Midbrain (tissue), 1 donor: ENCODE data around the gene KLHDC3.
"Not testable (repeated sequence)": the region's sequence is repeated elsewhere in the genome, so short reads cannot be mapped to it uniquely, and the experiment has no call there.

ENCODE experiments used
- DNase-seq: peaks from one replicate; lab custom pipeline; 2025; lab: John Stamatoyannopoulos, UW

KLHDC3 gene

DNA sequence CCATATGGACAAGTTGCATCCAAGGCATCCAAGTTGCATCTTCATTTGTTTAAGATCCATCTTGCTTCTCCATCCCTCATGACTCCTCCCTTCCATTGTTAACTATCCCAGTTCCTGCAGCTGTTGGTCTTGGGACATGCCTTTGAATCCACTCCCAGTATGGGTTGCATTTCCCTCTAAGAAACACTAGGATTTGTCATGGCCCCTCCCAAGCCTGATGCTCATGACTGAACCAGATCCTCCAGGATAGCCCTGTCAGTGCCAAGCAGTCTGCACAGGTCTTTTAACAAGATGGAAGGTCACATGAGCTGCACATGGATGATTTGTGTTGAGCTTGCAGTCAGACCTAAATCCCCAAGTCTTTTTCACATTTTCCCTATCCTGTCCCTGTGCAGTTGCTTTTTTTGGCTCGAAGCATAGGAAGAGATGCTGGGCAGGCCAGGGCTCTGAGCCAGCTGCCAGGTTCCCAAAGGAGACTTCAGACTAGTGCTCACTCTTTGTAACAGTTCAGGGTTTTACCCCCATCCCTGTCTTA, 25.5 kb upstream of the KLHDC3 start:
- no peak for DNase-seq

GRCh38 chr6:42989923-42990322, 24.1 kb upstream of the KLHDC3 start:
- no peak for DNase-seq

- DNase-seq, result no peak
Measured at GRCh38 chr6:42993445-42993844, 20.6 kb upstream of the KLHDC3 start.

- DNase-seq, result no peak
Measured at GRCh38 chr6:42996513-42996912, 17.5 kb upstream of the KLHDC3 start.

- DNase-seq, result not testable (repeated sequence)
Measured at GRCh38 chr6:42998205-42998604, 15.8 kb upstream of the KLHDC3 start.

GRCh38 chr6:43001843-43002242, 12.2 kb upstream of the KLHDC3 start:
- DNase-seq, result no peak

DNA sequence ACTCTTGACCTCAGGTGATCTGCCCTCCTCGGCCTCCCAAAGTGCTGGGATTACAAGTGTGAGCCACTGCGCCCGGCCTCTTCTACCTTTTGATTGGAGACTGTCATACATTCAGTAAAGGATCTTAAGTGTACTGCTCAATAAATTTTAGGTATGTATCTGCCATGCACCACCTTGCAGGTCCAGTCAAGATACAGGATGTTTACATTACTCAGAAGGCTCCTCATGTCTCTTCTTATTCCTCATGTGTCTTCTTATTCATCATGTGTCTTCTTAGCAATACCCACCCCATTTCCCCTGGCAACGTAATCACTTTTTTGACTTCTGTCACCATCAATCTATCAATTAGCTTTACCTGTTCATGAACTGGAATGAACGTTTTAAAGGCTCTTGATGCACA, 8.2 kb upstream of the KLHDC3 start:
- no peak for DNase-seq

DNA sequence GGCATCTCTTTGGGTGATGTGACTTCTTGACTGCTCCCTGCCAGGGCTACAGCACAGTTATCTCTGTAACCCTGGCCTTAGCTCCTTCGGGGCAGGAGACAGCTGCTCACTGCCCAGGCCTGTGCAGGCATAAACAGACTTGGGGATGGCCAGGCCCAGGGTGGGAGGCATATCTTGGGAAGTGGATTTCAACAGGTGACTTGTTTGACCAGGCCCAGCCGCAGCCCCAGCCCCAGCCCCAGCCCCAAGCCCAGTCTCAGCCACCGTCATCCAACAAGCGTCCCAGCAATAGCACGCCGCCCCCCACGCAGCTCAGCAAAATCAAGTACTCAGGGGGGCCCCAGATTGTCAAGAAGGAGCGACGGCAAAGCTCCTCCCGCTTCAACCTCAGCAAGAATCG, 7.8 kb upstream of the KLHDC3 start:
- DNase-seq, result no peak

- no peak for DNase-seq
Measured at GRCh38 chr6:43007126-43007525, 6.9 kb upstream of the KLHDC3 start.

- peak; percentile 3 for DNase-seq
Measured at GRCh38 chr6:43009124-43009523, 4.9 kb upstream of the KLHDC3 start.

DNA sequence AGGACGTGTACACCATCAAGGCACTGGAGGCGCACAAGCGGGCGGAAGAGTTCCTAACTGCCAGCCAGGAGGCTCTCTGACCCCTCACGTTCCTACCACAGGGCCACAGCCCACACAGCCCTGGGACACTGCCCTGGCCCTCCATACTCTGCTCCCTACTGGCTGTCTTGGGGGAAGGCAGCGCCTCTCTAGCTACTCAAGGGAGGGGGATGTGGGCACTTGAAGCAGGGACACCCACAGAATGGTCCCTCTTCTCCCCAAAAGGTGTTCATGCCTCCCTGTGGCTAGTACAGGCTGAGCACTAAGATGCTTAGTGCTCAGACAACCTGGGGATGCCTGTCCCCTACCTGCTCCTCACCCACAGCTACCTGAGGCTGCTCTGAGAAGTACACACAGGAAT, 2.8 kb upstream of the KLHDC3 start:
- DNase-seq, result no peak

- DNase-seq, result no peak
Measured at GRCh38 chr6:43012364-43012763, 1.7 kb upstream of the KLHDC3 start.

GRCh38 chr6:43013097-43013842, 779 bp upstream of the KLHDC3 start:
- DNase-seq, result peak; percentile 42

DNA sequence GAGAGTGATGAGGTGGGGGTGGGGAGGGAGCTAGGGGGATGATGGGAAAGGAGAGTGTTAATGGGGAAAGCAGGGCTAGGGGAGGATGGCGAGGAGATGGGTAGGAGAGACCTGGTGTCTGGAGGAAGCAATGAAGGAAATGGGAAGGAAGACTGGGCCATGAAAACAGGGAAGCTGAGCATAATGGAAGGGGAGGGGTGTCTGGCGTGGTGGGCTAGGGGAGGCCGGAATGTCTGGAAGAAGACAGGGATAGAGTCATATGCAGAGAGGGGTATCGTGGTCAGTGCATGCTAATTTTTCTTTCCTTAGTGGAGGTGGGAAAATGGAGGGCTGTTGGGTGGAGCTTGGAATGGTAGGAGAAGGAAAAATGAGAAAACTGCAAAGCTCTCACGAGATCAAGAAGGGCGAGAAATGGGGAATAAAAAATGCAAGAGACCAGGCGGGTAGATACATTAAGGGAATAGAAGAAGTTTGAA, 423 bp downstream of the KLHDC3 start:
- no peak for DNase-seq

DNA sequence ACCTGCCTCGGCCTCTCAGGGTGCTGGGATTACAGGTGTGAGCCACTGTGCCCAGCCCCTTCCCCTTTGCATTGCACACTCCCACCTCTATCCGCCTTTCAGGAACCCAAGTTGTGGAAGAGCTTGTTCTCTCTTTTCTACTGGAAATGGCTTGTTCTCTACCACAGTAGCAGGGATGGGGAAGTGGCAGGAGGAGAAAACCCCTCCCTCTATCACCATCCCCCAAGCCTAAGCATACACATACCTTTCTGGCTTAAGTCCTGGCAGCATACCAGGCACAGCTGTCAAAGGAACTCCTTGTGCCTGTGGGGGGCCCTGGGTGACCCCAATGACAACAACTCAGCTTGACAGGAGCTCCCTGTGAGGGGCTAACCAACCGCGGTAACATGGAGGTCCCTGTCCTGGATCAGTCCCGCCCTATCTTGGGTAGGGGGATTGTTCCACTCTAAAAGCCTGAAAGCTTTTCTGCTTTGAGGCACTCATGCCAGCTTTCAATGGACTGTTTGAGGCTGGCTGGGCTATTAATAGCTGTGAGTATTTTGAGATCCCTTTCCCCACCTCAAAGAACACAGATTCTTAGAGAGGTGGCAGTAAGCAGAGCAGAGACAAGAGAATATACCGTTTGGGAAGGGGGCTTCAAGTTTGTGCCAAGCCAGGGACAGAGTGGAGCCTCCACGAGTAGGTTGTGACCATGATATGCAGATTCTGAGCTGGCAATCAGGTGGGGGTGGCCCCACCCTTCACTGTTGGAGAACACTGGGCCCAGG, 2.3 kb downstream of the KLHDC3 start:
- no peak for DNase-seq

DNA sequence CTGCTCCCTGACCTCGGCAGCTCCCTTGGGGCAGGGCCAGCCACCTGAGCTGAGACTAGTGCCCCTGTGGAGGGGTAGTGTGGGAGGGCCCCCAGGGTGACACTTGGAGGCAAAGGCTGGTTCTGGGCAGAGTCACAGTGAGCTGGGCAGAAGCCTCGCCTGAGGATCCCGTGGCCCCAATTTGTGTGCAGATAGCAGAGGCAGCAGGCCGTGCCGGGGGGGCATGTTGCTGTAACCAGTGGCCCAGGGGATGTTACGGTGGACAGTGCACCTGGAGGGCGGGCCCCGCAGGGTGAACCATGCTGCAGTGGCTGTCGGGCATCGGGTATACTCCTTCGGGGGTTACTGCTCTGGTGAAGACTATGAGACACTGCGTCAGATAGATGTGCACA, 2.9 kb downstream of the KLHDC3 start:
- DNase-seq, result no peak

- DNase-seq, result no peak
Measured at GRCh38 chr6:43019152-43019551, 5.1 kb downstream of the KLHDC3 start.

DNA sequence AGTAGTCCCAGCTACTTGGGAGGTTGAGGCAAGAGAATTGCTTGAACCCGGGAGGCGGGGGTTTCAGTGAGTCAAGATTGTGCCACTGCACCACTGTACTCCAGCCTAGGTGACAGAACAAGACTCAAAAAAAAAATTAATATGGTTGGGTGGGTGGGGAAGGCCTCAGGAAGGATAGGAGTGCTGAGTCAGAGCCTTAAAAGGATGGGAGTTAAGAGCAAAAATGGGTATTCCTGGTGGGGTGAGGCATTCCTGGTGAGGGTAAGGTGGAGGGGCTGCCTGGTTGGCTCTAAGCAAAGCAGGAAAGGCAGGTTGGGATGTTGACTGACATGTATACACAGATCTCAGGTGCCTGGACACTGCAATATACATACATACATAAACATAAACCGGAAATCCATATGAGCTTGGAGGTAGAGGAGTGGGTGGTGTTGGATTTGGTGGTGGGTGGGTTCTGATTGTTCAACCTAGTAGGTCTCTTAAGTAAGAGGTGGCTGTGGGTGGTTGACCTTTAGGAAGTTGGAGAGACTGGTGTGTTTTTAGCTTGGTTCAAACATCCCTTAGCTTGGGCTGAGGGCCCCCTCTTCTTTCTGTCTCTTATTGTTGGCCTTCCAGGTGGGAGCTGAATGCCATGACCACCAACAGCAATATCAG, 6.1 kb downstream of the KLHDC3 start:
- no peak for DNase-seq

DNA sequence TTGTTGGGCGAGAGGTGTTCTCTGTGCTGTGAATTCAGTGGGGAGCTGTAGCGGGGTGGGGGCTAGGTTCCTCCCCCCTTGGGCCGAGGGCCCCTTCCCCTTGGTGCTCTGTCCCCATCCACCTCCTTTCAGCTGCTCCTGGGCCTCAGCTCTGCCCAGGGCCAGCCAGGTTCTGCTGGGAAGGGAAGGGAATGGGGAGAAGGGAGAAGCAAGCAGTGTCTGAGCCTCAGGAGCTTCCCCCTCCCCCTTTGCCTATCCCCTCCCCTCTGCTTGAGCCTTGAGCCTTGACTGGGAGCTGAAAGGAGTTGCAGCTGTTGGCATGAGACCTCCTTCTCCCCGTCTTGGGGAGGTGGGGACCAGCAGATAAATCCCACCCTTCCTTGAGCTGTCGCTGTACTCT, 6.8 kb downstream of the KLHDC3 start:
- no peak for DNase-seq

- peak; percentile 76 for DNase-seq
Measured at GRCh38 chr6:43021270-43022047, 7.4 kb downstream of the KLHDC3 start, which contains the start of gene RRP36. RRP36 (plus strand) TSS chr6:43021623; CDS start chr6:43021655, 32 bp downstream.

- no peak for DNase-seq
Measured at GRCh38 chr6:43024436-43024835, 10.4 kb downstream of the KLHDC3 start.

DNA sequence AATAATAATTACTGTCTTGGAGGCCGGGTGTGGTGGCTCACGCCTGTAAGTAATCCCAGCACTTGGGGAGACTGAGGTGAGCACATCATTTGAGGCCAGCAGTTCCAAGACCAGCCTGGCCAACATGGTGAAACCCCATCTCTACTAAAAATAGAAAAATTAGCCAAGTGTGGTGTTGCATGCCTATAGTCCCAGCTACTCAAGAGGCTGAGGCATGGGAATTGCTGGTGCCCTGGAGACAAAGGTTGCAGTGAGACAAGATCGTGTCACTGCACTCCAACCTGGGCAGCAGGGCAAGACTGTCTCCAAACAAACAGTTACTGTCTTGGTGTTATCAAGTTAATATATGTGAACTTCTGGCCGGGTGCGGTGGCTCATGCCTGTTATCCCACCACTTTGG, 12.3 kb downstream of the KLHDC3 start:
- DNase-seq, result no peak
